Measurements from ENCODE around the gene SYNE3. TPM values are rescaled to one million over a fixed set of nuclear protein-coding genes. Genes with fewer than 3 reads are reported as not detected.

Gene SYNE3
- total RNA-seq, 2 donors from 2014 or later, result 3.4 to 29.5 TPM

- no peak overlapping the region for H3K4me3 ChIP-seq
- 70% methylated on average over 6 of the region's 6 CpGs for WGBS
- intact Hi-C loops (cut with DNase I), result no loop called here
- H3K27ac ChIP-seq, result no peak overlapping the region
- TF ChIP-seq POLR2AphosphoS5 (IDR thresholded peaks at IDR 0.05) (no peak), POLR2A (IDR thresholded peaks at IDR 0.05) (no peak)
- DNase-seq (ENCODE audit: low spot score), result no peak
- H3K9me3 ChIP-seq, result no peaks in the 10 kb centered on the region
- no peaks in the 10 kb centered on the region for H3K36me3 ChIP-seq
- no peaks in the 10 kb centered on the region for H3K27me3 ChIP-seq (replicated peaks; ENCODE audit: insufficient read depth)
- H3K4me1 ChIP-seq (replicated peaks), result no peaks in the 10 kb centered on the region
Observed at GRCh38 chr14:95504135-95505029, 12.1 kb downstream of the SYNE3 start.

- DNase-seq (ENCODE audit: low spot score), result no peak
- TF ChIP-seq POLR2A (IDR thresholded peaks at IDR 0.05) (no peak), POLR2AphosphoS5 (IDR thresholded peaks at IDR 0.05) (no peak)
- TF ChIP-seq, protein P1, sequence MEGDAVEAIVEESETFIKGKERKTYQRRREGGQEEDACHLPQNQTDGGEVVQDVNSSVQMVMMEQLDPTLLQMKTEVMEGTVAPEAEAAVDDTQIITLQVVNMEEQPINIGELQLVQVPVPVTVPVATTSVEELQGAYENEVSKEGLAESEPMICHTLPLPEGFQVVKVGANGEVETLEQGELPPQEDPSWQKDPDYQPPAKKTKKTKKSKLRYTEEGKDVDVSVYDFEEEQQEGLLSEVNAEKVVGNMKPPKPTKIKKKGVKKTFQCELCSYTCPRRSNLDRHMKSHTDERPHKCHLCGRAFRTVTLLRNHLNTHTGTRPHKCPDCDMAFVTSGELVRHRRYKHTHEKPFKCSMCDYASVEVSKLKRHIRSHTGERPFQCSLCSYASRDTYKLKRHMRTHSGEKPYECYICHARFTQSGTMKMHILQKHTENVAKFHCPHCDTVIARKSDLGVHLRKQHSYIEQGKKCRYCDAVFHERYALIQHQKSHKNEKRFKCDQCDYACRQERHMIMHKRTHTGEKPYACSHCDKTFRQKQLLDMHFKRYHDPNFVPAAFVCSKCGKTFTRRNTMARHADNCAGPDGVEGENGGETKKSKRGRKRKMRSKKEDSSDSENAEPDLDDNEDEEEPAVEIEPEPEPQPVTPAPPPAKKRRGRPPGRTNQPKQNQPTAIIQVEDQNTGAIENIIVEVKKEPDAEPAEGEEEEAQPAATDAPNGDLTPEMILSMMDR (IDR thresholded peaks at IDR 0.05), result no peak
- Histone ChIP-seq H3K36me3 (no peaks in the 10 kb centered on the region), H3K27me3 (replicated peaks; ENCODE audit: insufficient read depth) (no peaks in the 10 kb centered on the region), H3K9me3 (no peaks in the 10 kb centered on the region), H3K4me1 (replicated peaks) (no peaks in the 10 kb centered on the region), H3K27ac (no peak overlapping the region), H3K4me3 (no peak overlapping the region)
- intact Hi-C loops (cut with DNase I), result no loop called here
- 83% methylated on average over 8 of the region's 8 CpGs for WGBS
Observed at GRCh38 chr14:95503365-95504134, 12.9 kb downstream of the SYNE3 start.

- Histone ChIP-seq H3K9me3 (no peaks in the 10 kb centered on the region), H3K4me3 (no peak overlapping the region), H3K27ac (no peak overlapping the region), H3K36me3 (no peaks in the 10 kb centered on the region), H3K27me3 (replicated peaks; ENCODE audit: insufficient read depth) (no peaks in the 10 kb centered on the region), H3K4me1 (replicated peaks) (no peaks in the 10 kb centered on the region)
- TF ChIP-seq POLR2AphosphoS5 (IDR thresholded peaks at IDR 0.05) (no peak), POLR2A (IDR thresholded peaks at IDR 0.05) (no peak)
- TF ChIP-seq, protein P1 (IDR thresholded peaks at IDR 0.05), result no peak
- intact Hi-C loops (cut with DNase I), result no loop called here
- no peak for DNase-seq (ENCODE audit: low spot score)
- 91% methylated on average over 14 of the region's 14 CpGs for WGBS
Observed at GRCh38 chr14:95502381-95502950, 14.0 kb downstream of the SYNE3 start.

DNA sequence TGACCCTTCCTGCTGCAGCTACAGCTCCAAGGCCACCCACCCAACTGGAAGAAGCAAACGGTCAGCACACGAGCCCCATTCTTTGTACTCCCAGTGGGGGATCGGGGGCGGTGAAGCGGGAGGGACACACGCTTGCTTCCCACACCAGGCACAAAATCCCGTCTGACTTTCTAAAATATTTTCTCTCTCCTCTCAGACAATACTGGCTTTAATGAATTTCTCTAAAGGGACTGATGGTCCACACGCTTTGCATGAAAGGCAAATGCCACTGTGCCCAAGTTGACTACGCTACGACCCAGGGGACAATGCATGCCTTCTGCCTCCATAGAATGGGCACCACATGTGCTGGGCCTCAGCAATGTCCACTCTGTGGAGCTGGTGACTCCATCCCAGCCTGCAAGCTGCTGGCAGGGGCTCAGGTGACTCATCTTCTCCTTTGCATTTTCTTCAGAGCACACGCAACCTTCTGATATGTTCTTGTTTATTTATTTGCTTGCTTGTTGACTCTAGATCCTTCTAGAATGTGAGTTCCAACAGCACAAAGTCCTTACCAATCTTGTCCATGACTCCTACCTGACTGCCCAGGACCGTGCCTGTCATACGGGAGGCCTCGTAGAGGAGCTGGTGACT is 15.6 kb downstream of the SYNE3 start:
- no peak for DNase-seq (ENCODE audit: low spot score)
- intact Hi-C loops (cut with DNase I), result no loop called here
- no peaks in the 10 kb centered on the region for H3K27me3 ChIP-seq (replicated peaks; ENCODE audit: insufficient read depth)
- H3K27ac ChIP-seq, result no peak overlapping the region
- H3K4me1 ChIP-seq (replicated peaks), result peaks cover under 1% of the 10 kb centered on the region
- no peak overlapping the region for H3K4me3 ChIP-seq
- H3K36me3 ChIP-seq, result no peaks in the 10 kb centered on the region
- TF ChIP-seq, protein P1 (IDR thresholded peaks at IDR 0.05), result no peak
- TF ChIP-seq POLR2A (IDR thresholded peaks at IDR 0.05), result no peak
- no peak for TF ChIP-seq POLR2AphosphoS5 (IDR thresholded peaks at IDR 0.05)
- no peaks in the 10 kb centered on the region for H3K9me3 ChIP-seq
- 75% methylated on average over 14 of the region's 14 CpGs for WGBS

DNA sequence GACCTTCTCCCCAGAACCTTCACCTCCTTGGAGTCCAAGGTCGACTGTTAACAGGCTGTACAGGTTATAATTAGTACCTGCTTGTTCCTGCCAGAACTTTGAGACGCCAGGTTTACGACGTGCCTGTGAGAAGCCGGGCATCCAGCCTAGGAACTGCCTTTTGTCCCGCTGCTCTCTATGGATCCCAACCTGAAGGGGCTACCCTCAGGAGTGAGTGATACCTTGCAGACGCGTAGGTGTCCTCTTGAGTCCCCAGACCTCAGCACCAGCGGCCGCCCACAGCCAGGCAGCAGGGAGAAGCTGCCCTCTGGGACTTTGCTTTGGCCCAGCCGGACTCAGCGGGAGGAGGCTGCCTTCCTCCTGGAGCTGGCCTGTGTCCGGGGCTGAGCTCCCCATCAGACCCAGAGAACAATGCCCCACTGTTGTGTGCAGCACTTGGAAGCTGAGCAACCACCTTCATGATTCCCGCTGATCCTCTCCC is 16.2 kb downstream of the SYNE3 start:
- H3K4me3 ChIP-seq, result no peak overlapping the region
- H3K27me3 ChIP-seq (replicated peaks; ENCODE audit: insufficient read depth), result no peaks in the 10 kb centered on the region
- no peaks in the 10 kb centered on the region for H3K9me3 ChIP-seq
- no peaks in the 10 kb centered on the region for H3K36me3 ChIP-seq
- DNase-seq (ENCODE audit: low spot score), result no peak
- intact Hi-C loops (cut with DNase I), result no loop called here
- TF ChIP-seq POLR2A (IDR thresholded peaks at IDR 0.05) (no peak), POLR2AphosphoS5 (IDR thresholded peaks at IDR 0.05) (no peak)
- TF ChIP-seq, protein P1 (IDR thresholded peaks at IDR 0.05), result no peak
- WGBS, result 32% methylated on average over 14 of the region's 14 CpGs
- peaks cover 6% of the 10 kb centered on the region for H3K4me1 ChIP-seq (replicated peaks)
- H3K27ac ChIP-seq, result no peak overlapping the region

All from prostate gland (tissue), 2 donors.